ENCODE results near the gene NRXN3.

- TF ChIP-seq EZH2 (IDR thresholded peaks at IDR 0.05; ENCODE audit: insufficient read depth, poor library complexity, severe bottlenecking) (no peak), EZH2phosphoT487 (IDR thresholded peaks at IDR 0.05; ENCODE audit: insufficient read depth, low read depth) (no peak)
Observed at GRCh38 chr14:79242666-79243065, 1072.5 kb downstream of the NRXN3 start.
